Parathyroid adenoma (tissue), 2 donors: ENCODE measurements around the gene DUSP12.
A peak's percentile ranks its signal among the peaks of the same experiment; 100 is the strongest.

Source experiments
- H2AFZ ChIP-seq: fragments of 300-600 bp; sonication (generic); one replicate; pipeline ENCODE4 v1.7.0; 2017; ENCODE audit warnings: antibody characterized with exemption, mild to moderate bottlenecking
- H3K27ac ChIP-seq: fragments of 300-600 bp; sonication (generic); one replicate; pipeline ENCODE4 v1.7.0; 2017
- H3K27me3 ChIP-seq: fragments of 300-600 bp; sonication (generic); one replicate; pipeline ENCODE4 v1.7.0; 2017; ENCODE audit warnings: low read length; ENCODE audit not compliant: control insufficient read depth, insufficient read depth
- H3K36me3 ChIP-seq: fragments of 300-600 bp; sonication (generic); one replicate; pipeline ENCODE4 v1.7.0; 2017; ENCODE audit warnings: low read length; ENCODE audit not compliant: control insufficient read depth, insufficient read depth
- H3K4me1 ChIP-seq: fragments of 300-600 bp; sonication (generic); one replicate; pipeline ENCODE4 v1.7.0; 2017; ENCODE audit warnings: control low read depth
- H3K4me2 ChIP-seq: fragments of 300-600 bp; sonication (generic); one replicate; pipeline ENCODE4 v1.7.0; 2017; ENCODE audit warnings: low read length
- H3K4me3 ChIP-seq: fragments of 300-600 bp; sonication (generic); one replicate; pipeline ENCODE4 v1.7.0; 2017; ENCODE audit warnings: low read depth, low read length
- H3K79me2 ChIP-seq: fragments of 300-600 bp; sonication (generic); one replicate; pipeline ENCODE4 v1.7.0; 2017; ENCODE audit warnings: control low read depth
- H3K9ac ChIP-seq: fragments of 300-600 bp; sonication (generic); one replicate; pipeline ENCODE4 v1.7.0; 2017; ENCODE audit warnings: mild to moderate bottlenecking
- H3K9me3 ChIP-seq: fragments of 300-600 bp; sonication (generic); one replicate; pipeline ENCODE4 v1.7.0; 2017; ENCODE audit warnings: low read length; ENCODE audit not compliant: control insufficient read depth
- CTCF ChIP-seq: fragments of 300-600 bp; sonication (generic); IDR thresholded peaks from one replicate; pipeline ENCODE4 v1.7.0; 2017; ENCODE audit warnings: antibody characterized with exemption, mild to moderate bottlenecking
- donor health status: primary hyperparathyroidism.

The DUSP12 gene

GRCh38 chr1:161736335-161736969 is 13.1 kb upstream of the DUSP12 start:
- no peaks in the 10 kb centered on the region for H3K27me3 ChIP-seq
- H3K4me2 ChIP-seq = no peak overlapping the region
- no peak overlapping the region for H3K9ac ChIP-seq
- H3K4me3 ChIP-seq = no peak overlapping the region
- TF ChIP-seq CTCF = no peak
- no peaks in the 10 kb centered on the region for H3K36me3 ChIP-seq
- no peaks in the 10 kb centered on the region for H3K79me2 ChIP-seq
- no peaks in the 10 kb centered on the region for H3K4me1 ChIP-seq
- no peaks in the 10 kb centered on the region for H3K9me3 ChIP-seq
- H2AFZ ChIP-seq = no peak overlapping the region
- H3K27ac ChIP-seq = no peak overlapping the region

GRCh38 chr1:161737625-161738024 is 12.0 kb upstream of the DUSP12 start:
- no peak overlapping the region for H3K27ac ChIP-seq
- H3K27me3 ChIP-seq = no peaks in the 10 kb centered on the region
- H2AFZ ChIP-seq = no peak overlapping the region
- H3K79me2 ChIP-seq = no peaks in the 10 kb centered on the region
- H3K4me1 ChIP-seq = no peaks in the 10 kb centered on the region
- no peaks in the 10 kb centered on the region for H3K36me3 ChIP-seq
- H3K4me3 ChIP-seq = no peak overlapping the region
- no peak overlapping the region for H3K4me2 ChIP-seq
- no peak for TF ChIP-seq CTCF
- H3K9me3 ChIP-seq = no peaks in the 10 kb centered on the region
- no peak overlapping the region for H3K9ac ChIP-seq

GRCh38 chr1:161738627-161739287 is 10.8 kb upstream of the DUSP12 start:
- no peak overlapping the region for H3K4me2 ChIP-seq
- H3K27me3 ChIP-seq = no peaks in the 10 kb centered on the region
- H3K4me3 ChIP-seq = no peak overlapping the region
- no peak overlapping the region for H3K9ac ChIP-seq
- TF ChIP-seq CTCF = peak; percentile 39
- no peak overlapping the region for H2AFZ ChIP-seq
- H3K4me1 ChIP-seq = no peaks in the 10 kb centered on the region
- H3K27ac ChIP-seq = no peak overlapping the region
- no peaks in the 10 kb centered on the region for H3K9me3 ChIP-seq
- no peaks in the 10 kb centered on the region for H3K79me2 ChIP-seq
- no peaks in the 10 kb centered on the region for H3K36me3 ChIP-seq

- TF ChIP-seq CTCF = no peak
- Histone ChIP-seq H3K9me3 (no peaks in the 10 kb centered on the region), H3K4me2 (no peak overlapping the region), H3K36me3 (no peaks in the 10 kb centered on the region), H3K9ac (no peak overlapping the region), H3K27ac (no peak overlapping the region), H3K4me1 (no peaks in the 10 kb centered on the region), H2AFZ (no peak overlapping the region), H3K27me3 (no peaks in the 10 kb centered on the region), H3K79me2 (no peaks in the 10 kb centered on the region), H3K4me3 (no peak overlapping the region)
Measured at GRCh38 chr1:161739865-161740566, 9.6 kb upstream of the DUSP12 start.
